HG02938 (cell line): ENCODE results near the gene DDR2.
"Not testable (repeated sequence)": the region's sequence is repeated elsewhere in the genome, so short reads cannot be mapped to it uniquely, and the experiment has no call there.

ENCODE experiments used
- ATAC-seq: cut with Tn5 transposase; IDR thresholded peaks from one replicate; pipeline ENCODE4 v1.9.1; 2021; ENCODE audit warnings: mild to moderate bottlenecking, moderate library complexity; ENCODE audit not compliant: unreplicated experiment

The DDR2 gene

DNA sequence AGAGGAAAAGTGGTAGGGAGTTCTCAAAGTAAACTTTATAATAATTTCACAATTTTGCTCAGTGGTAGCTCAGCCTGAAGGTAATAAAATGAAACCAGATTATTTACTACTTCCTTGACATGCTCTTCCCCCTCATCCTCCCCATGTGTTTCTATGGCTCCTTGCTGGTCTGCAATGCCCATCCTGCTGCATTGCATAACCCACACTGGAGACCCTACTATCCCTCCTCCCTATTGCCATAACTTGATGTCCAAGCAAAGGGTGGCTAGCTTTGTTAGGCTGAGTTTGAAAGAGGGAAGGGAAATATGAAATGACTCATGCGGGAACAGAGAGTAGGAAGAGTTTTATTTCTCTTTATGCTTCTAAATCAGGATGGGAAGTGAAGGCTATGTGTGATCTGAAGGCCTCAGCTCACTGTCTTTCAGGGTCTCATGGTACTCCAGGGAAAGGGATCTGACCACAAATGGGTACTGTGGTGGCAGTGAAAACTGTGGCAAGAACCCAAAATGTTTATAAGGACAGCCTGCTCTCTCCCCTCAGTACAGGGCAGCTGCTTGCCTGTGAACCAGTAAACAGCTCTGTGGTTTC, 121.8 kb downstream of the DDR2 start:
- no peak for ATAC-seq

DNA sequence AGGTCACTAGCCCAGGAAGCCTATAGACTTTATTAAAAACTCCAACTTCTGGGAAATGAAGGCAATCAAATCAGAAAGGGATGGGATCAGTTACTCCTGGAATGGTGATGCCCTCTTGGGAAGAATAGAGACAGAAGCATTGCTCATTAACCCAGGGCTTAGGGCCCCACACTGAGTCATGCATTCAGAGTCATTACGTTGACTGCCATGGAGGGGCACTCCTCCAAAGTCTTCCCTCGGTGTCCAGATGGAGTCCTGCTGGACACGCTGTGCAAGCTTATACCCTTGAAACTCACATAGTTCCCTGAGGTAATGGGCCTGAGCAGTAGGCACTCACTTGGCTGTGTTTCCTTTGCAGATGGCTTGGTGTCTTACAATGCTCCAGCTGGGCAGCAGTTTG, 123.0 kb downstream of the DDR2 start:
- ATAC-seq = no peak

- ATAC-seq = no peak
These were observed 124.3 kb downstream of the DDR2 start for GRCh38 chr1:162756523-162756922.

- no peak for ATAC-seq
These were observed 125.2 kb downstream of the DDR2 start for GRCh38 chr1:162757476-162757875.

GRCh38 chr1:162765788-162766187, 133.5 kb downstream of the DDR2 start:
- no peak for ATAC-seq

DNA sequence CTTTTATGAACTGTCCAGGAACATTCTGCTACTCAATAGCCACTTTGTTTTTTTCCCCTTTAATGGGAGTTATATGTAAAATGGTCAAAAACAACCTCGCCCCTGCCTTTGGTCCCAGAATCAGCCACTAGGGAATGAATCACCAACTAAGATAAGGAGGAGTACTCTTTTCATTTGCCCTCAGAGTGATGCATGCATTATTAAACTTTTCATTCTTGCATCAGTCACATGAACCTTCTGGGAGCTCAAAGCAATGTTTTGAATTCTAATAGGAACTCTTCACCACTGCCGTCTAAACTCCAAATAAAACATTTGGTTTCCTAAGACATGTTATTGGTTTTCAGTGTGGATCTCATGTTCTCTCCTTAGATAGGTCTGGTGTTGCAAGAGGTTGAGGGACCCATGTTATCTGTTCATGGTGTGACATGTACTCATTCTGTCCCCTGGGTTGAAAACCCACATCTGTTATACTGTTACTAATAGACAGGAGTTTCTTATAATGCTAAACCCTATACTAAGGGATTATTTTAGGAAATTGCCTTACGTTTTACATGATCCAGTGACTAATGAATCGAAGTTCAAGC, 140.4 kb downstream of the DDR2 start:
- no peak for ATAC-seq

GRCh38 chr1:162774007-162774406, 141.7 kb downstream of the DDR2 start:
- no peak for ATAC-seq

GRCh38 chr1:162779043-162779442, 146.8 kb downstream of the DDR2 start:
- ATAC-seq = no peak

- ATAC-seq = no peak
These were observed 150.4 kb downstream of the DDR2 start for GRCh38 chr1:162782671-162783070.

GRCh38 chr1:162784926-162785325, 152.7 kb downstream of the DDR2 start:
- ATAC-seq = not testable (repeated sequence)

- ATAC-seq = not testable (repeated sequence)
These were observed 156.5 kb downstream of the DDR2 start for GRCh38 chr1:162788783-162789182.

DNA sequence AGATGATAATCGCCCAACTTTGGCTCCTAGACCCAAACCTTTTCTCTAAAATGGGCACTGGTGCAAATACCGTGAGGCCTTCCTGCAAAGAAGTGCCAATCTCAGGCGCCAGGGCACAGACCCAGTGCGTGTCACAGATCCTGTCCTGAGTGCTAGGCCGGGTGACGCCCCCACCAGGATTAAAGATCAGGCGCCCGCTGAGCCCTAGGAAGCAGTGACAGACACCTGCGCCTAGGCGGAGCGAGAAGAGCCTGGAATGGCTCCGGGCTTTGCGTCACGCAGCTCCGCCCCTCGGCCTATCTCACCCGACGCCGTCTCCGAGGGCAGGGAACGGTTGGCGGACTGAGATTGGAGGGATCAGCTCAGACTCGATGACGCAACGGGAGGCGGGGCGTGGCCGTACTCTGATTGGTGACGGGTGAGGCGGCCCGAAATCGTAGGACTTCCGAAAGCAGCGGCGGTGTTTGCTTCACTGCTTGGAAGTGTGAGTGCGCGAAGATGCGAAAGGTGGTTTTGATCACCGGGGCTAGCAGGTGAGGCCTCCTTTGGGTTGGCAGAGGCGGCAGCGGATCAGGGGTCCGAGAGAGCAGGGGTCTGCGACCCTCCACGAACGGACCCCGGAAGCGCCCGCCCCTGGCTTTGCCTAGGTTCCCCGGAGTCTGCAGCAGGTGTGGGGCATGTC, 158.2 kb downstream of the DDR2 start, which contains the start of gene HSD17B7:
HSD17B7 (plus strand) TSS at position 400 of the 682 bp plus-strand sequence; CDS start at position 499, 99 bp downstream.
- ATAC-seq = peak; percentile 99

DNA sequence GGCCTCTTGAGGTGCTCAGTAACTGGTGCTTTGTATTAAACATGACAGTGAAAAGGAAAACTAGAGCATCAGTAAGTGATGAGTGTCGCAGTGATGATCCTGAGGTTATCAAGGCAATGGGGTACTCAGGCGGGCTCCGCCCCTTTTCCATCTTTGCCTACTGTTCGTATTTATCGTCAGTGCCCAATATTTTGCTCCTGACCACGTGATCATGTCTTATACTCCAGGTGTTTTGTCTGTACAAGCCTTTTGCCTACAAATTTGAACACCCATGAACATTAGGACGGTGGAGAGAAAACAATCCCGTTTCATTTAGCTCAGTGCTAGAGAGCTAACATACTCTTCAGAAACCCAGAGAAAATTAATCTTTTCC, 158.7 kb downstream of the DDR2 start:
- not testable (repeated sequence) for ATAC-seq

DNA sequence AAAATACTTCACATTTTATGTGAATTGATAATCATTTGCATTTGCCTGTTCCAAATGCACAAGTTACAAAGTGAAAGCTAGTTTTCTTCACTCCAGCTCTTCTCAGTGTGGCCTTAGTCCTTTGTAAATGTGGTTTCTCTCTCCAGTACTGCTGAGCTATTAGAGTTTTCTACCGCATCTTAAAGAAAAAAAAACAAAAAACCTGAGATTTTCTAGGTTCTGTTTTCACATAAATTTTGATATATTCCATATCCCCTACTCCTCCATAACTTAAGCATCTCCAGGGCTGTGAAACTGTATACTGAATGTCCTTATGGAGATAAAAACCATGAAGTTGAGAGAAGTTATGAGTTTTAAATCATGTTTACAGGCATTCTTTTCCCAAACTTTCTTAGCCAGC, 162.0 kb downstream of the DDR2 start:
- ATAC-seq = not testable (repeated sequence)

DNA sequence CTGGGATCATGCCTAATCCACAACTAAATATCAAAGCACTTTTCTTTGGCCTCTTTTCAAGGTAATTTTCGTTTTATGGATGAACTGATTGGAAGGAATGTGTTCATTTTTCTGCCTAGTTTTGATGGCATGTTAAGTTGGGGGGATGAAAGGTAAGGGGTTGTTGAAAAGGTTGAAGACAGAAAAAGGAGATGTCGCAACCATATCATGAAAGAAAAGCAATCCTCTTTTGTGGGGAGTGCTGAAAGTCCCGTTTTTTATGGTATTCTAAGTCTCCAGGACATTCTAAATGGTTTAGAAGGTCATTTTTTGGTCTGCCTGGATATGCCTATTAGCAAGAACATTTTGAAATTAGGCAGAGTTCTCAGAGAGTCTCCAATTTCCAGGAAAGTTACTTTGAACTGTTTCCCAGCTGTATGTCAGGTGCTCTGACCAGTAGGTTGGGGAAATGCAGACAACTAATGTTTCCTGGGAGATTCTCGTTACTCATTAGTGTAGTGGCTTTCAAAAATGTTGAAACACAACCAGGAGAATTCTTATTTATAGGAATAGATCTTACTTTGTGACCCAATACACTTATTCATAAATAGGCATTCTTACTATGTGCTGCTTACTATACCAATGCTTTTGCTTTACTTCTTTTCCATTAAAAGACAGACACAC, 164.5 kb downstream of the DDR2 start:
- ATAC-seq = not testable (repeated sequence)

DNA sequence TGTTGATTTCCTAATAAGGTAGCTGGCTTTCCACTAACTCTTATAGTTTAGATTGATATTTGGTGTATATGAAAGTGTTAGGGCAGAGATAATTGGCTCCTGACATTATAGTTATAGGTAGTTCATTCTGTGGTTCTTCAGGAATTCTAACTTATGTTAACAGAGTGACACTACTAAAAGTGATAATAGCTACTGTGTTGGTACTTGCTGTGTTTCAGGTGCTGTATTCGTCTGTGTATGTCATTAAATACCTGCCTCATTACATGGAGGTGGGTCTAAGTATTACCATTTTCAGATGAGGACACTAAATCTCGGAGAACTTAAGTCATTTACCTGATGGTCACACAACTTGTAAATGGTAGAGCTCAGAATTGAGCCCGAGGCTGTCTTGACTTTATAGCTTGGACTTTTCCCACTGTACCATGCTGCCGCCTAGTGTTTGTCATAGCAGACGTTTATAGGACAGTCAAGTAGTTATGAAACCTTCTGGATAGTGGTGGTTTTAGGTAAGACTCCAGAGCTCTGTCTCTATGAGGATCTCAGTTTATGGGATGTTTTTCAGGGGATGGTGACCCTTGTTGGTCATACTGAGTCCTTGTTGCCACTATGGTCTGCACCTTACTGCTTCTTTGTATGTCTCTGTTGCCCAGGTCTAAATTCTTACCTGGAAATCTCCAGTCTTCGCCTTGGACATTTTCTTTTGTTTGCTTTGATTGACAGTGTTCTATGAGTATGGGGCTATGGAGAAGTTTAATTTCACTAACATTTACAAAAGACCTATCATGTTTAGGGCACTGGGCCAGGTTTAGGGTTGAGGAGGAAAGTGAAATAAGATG, 167.9 kb downstream of the DDR2 start:
- ATAC-seq = not testable (repeated sequence)

GRCh38 chr1:162807503-162807902, 175.2 kb downstream of the DDR2 start:
- not testable (repeated sequence) for ATAC-seq

GRCh38 chr1:162812357-162812756, 180.1 kb downstream of the DDR2 start:
- not testable (repeated sequence) for ATAC-seq

- not testable (repeated sequence) for ATAC-seq
These were observed 185.9 kb downstream of the DDR2 start for GRCh38 chr1:162818136-162818535.

DNA sequence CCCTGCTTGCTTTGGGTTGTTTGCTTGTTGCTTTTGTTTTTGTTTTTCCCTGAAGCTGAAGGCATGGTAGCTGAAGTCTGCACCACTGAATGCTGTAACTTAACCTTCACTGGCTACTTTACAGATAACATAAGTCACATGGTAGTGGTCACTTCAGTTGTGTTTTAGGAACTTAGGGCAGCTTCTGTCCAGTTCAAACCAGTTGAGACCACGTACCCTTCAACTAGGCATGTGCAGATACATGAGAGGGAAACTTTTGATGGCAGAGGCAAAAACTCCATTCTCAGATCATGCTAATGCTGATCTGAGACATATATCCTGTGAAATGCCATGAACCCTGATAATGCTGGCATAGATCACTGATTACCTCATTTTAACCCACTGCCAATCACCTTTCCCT, 186.4 kb downstream of the DDR2 start:
- ATAC-seq = not testable (repeated sequence)
